ENCODE data around the gene RNPEP. TPM values are rescaled to one million over a fixed set of nuclear protein-coding genes. Genes with fewer than 3 reads are reported as not detected.

Gene RNPEP
- total and polyA plus RNA-seq, 8 donors = 23.3 to 900 (median 50.5) TPM

DNA sequence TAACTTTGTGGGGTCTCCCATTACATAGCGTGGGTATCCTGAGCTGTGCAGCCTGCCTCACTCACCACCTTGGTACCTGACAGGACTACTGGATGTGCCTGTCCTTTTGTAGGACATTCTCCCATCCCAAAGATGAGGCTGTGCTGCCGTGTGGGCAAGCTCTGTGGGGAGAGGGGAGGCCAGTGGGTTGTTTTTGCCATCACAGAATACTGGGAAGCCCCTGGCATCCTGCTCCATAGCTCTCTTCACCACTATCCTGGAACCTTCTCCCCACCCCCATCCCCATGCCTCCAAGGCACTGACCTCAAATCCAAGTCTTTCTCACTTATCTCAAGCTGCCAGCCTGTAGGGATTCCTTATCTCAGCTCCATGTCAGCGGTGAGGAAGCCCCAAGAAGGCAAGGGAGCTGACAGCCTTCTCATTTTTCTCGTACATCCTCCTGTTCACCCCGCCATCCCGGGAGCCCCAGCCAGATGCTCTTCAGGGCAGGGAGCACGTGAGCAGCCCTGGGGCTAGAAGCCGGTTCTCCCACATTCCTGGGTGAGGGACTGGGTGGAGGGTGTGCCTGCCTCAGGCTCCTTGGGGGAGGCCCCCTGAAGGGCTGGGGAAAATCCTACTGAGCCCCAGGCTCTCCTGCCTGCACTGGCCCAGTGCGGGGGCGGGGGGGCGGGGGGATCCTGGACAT is 25.5 kb downstream of the RNPEP start:
- H3K27ac ChIP-seq = peak overlapping the region; percentile 76 to 94 (median 92)
- intact Hi-C loops (cut with DNase I; ENCODE audit: low total_unique reads) = no loop called here
- peaks cover 11 to 36% (median 19%) of the 10 kb centered on the region in 4 donors for H3K4me1 ChIP-seq
- no peaks in the 10 kb centered on the region for H3K9me3 ChIP-seq
- H3K27me3 ChIP-seq = no peaks in the 10 kb centered on the region
- peak overlapping the region in 1 of 4 donors; percentile 32 for H3K4me3 ChIP-seq
- DNase-seq = peak; percentile 92 to 96
- TF ChIP-seq POLR2AphosphoS5 (IDR thresholded peaks at IDR 0.05) = peak in 2 of 3 donors; percentile 75 to 85
- TF ChIP-seq POLR2A (IDR thresholded peaks at IDR 0.05) = no peak
- peaks cover 33 to 61% (median 52%) of the 10 kb centered on the region in 4 donors for H3K36me3 ChIP-seq
- 25 to 54% (median 38%) methylated on average over 10 to 11 of the region's 11 CpGs for WGBS, 5 donors

DNA sequence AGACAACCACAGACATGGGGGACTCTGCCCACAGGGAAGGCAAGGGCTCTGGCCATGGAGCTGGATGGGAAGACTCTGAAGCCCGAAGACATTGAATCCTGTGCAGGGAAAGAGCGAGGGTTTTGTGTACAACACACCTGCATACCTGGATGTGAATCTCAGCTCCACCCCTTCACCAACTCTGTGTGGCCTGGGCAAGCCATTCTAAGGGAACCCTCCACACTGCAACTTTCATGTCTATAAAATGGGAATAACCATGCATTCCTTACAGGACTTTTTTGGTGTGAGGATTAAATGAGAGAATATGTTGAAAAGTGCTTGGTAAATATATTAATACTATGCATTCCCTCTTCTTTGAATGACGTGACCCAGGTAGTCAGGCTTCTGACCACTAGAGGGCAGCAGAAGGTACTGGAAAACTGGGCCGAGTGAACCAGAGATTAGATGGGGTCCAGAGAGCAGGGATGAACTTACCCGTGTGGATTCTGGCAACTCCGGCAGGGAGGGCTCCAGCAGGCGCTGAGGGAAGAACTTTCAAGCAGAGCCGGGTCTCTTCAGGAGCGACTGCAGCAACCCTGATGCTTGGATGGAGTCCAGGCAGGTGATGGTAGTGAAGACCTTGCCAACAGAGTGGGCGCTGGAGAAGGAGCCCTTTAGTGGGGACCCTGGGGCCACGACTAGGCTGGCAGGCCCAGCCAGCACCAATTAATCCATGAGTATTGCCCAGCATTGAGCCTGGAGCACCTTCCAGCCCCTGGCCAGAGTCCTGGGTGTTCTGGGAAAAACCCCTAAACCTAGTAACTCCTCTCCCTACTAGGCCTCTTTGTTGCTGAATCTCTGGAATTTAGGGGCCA is 27.1 kb downstream of the RNPEP start:
- H3K27me3 ChIP-seq = no peaks in the 10 kb centered on the region
- intact Hi-C loops (cut with DNase I; ENCODE audit: low total_unique reads) = loop anchor here (5.0 kb wide), 1 partner anchor 123 kb away; no protein-coding TSS in a partner anchor
- peak overlapping the region in 2 of 4 donors; percentile 22 to 32 for H3K4me3 ChIP-seq
- H3K4me1 ChIP-seq = peaks cover 11 to 36% (median 19%) of the 10 kb centered on the region in 4 donors
- no peaks in the 10 kb centered on the region for H3K9me3 ChIP-seq
- TF ChIP-seq, protein P1, sequence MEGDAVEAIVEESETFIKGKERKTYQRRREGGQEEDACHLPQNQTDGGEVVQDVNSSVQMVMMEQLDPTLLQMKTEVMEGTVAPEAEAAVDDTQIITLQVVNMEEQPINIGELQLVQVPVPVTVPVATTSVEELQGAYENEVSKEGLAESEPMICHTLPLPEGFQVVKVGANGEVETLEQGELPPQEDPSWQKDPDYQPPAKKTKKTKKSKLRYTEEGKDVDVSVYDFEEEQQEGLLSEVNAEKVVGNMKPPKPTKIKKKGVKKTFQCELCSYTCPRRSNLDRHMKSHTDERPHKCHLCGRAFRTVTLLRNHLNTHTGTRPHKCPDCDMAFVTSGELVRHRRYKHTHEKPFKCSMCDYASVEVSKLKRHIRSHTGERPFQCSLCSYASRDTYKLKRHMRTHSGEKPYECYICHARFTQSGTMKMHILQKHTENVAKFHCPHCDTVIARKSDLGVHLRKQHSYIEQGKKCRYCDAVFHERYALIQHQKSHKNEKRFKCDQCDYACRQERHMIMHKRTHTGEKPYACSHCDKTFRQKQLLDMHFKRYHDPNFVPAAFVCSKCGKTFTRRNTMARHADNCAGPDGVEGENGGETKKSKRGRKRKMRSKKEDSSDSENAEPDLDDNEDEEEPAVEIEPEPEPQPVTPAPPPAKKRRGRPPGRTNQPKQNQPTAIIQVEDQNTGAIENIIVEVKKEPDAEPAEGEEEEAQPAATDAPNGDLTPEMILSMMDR (IDR thresholded peaks at IDR 0.05) = peak in 5 of 7 experiments; percentile 76 to 96 (median 87)
- TF ChIP-seq EP300 (IDR thresholded peaks at IDR 0.05) (no peak), POLR2A (IDR thresholded peaks at IDR 0.05) (no peak), POLR2AphosphoS5 (IDR thresholded peaks at IDR 0.05) (peak in 1 of 3 donors; percentile 64)
- WGBS, 5 donors = 6 to 12% (median 9%) methylated on average over 10 to 11 of the region's 11 CpGs
- H3K27ac ChIP-seq = peak overlapping the region; percentile 86 to 95 (median 94)
- peaks cover 31 to 61% (median 51%) of the 10 kb centered on the region in 4 donors for H3K36me3 ChIP-seq
- peak; percentile 89 to 95 for DNase-seq

- Histone ChIP-seq H3K4me1 (peaks cover 11 to 42% (median 25%) of the 10 kb centered on the region in 4 donors), H3K9me3 (no peaks in the 10 kb centered on the region), H3K27me3 (no peaks in the 10 kb centered on the region), H3K27ac (peak within 1 kb of the TSS; percentile 88 to 95 (median 94)), H3K36me3 (peaks cover 32 to 59% (median 51%) of the 10 kb centered on the region in 4 donors), H3K4me3 (peak within 1 kb of the TSS; percentile 45 to 64 (median 59))
- intact Hi-C loops (cut with DNase I; ENCODE audit: low total_unique reads) = loop anchor here (5.0 kb wide), 1 partner anchor 122 kb away; no protein-coding TSS in a partner anchor
- peak; percentile 95 to 97 for DNase-seq
- TF ChIP-seq POLR2A (IDR thresholded peaks at IDR 0.05) (peak in 2 of 4 donors; percentile 88), EP300 (IDR thresholded peaks at IDR 0.05) (no peak), POLR2AphosphoS5 (IDR thresholded peaks at IDR 0.05) (peak in 2 of 3 donors; percentile 98 to 99)
- TF ChIP-seq, protein P1 (IDR thresholded peaks at IDR 0.05) = peak in 1 of 7 experiments; percentile 13
- 27 to 59% (median 42%) methylated on average over 13 to 24 of the region's 24 CpGs for WGBS, 5 donors
Observed at GRCh38 chr1:202010180-202011015, 27.9 kb downstream of the RNPEP start, which contains the start of gene ELF3. Gene ELF3, plus strand, starts transcription at chr1:202010587. Its CDS starts 550 bp downstream, at chr1:202011137.

GRCh38 chr1:202011994-202012393 is 29.5 kb downstream of the RNPEP start:
- WGBS, 5 donors = 34 to 63% (median 50%) methylated on average over 7 to 11 of the region's 11 CpGs
- no peak for TF ChIP-seq POLR2AphosphoS5 (IDR thresholded peaks at IDR 0.05)
- TF ChIP-seq POLR2A (IDR thresholded peaks at IDR 0.05) = no peak
- no peak for TF ChIP-seq EP300 (IDR thresholded peaks at IDR 0.05)
- TF ChIP-seq, protein P1 (IDR thresholded peaks at IDR 0.05) = no peak
- intact Hi-C loops (cut with DNase I; ENCODE audit: low total_unique reads) = loop anchor here (5.0 kb wide), 1 partner anchor 120 kb away; no protein-coding TSS in a partner anchor
- H3K4me3 ChIP-seq = peak overlapping the region; percentile 45 to 64 (median 59)
- H3K36me3 ChIP-seq = peaks cover 30 to 54% (median 44%) of the 10 kb centered on the region in 4 donors
- DNase-seq = peak; percentile 28 to 46
- peaks cover 13 to 35% (median 27%) of the 10 kb centered on the region in 4 donors for H3K4me1 ChIP-seq
- H3K9me3 ChIP-seq = no peaks in the 10 kb centered on the region
- no peaks in the 10 kb centered on the region for H3K27me3 ChIP-seq
- peak overlapping the region; percentile 88 to 94 (median 92) for H3K27ac ChIP-seq
